Measurements from ENCODE around the gene DYNC2LI1. TPM values are rescaled to one million over a fixed set of nuclear protein-coding genes. Genes with fewer than 3 reads are reported as not detected.

Gene DYNC2LI1
- total RNA-seq, 4 donors from 2014 or later: 13.6 to 20.4 (median 17.7) TPM

DNA sequence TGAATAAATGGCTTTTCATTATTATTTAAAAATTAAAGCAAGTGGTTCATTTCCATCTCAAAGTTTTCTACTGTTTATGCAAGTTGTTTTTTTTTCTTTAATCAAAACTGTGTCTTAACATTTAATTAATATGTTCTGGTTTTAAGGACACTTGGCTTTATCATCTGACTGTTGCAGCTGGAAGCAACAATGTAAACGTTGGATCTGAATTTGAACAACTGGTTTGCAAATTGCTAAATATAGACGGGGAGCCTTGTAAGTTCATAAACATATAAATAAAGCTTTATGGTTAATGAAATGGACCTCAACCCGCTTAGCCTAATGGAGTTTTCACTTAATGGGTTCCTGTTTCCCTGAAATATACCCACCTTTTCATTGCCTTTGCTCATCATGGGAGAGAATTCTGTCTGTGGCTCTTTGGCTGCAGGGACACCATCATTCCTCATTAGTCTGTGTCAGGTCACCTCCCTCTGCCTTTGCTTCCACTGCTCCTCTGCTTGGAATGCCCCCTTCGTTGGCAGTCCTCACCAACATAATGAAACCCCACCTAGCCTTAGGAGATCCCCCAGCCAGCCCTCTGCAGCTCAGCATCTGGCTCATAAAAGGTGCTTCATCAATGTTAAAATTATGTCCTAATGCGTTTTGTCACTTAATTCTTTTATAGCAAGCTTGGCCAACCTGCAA, 44.2 kb upstream of the DYNC2LI1 start:
- 61 to 70% methylated on average over 5 of the region's 5 CpGs for WGBS, 2 donors
- no peak for TF ChIP-seq POLR2A (IDR thresholded peaks at IDR 0.05)
- TF ChIP-seq, protein P1, sequence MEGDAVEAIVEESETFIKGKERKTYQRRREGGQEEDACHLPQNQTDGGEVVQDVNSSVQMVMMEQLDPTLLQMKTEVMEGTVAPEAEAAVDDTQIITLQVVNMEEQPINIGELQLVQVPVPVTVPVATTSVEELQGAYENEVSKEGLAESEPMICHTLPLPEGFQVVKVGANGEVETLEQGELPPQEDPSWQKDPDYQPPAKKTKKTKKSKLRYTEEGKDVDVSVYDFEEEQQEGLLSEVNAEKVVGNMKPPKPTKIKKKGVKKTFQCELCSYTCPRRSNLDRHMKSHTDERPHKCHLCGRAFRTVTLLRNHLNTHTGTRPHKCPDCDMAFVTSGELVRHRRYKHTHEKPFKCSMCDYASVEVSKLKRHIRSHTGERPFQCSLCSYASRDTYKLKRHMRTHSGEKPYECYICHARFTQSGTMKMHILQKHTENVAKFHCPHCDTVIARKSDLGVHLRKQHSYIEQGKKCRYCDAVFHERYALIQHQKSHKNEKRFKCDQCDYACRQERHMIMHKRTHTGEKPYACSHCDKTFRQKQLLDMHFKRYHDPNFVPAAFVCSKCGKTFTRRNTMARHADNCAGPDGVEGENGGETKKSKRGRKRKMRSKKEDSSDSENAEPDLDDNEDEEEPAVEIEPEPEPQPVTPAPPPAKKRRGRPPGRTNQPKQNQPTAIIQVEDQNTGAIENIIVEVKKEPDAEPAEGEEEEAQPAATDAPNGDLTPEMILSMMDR (IDR thresholded peaks at IDR 0.05): no peak
- no peak for DNase-seq (ENCODE audit: low spot score in 2 of 2)
- intact Hi-C loops (cut with DNase I; ENCODE audit: low total_unique reads): no loop called here
- H3K4me3 ChIP-seq (ENCODE audit: low read depth, poor library complexity, severe bottlenecking): no peak overlapping the region

DNA sequence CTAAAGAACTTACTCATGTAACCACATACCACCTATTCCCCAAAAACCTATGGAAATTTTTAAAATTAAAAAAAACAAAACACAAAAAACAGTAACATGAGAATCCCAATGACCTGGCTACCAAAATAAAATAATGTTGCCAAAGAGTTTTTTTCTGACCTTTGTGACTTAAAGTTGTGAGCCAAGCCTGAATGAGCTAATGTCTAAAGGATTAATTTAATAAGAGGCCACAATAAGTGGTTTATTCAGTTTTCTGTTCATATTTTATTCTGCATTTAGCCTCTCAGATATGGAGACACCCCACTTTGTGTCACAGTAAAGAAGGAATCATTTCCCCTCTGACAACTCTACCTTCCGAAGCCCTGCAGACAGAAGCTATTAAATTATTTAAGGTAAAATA, 42.6 kb upstream of the DYNC2LI1 start:
- H3K4me3 ChIP-seq (ENCODE audit: low read depth, poor library complexity, severe bottlenecking): no peak overlapping the region
- no peak for DNase-seq (ENCODE audit: low spot score in 2 of 2)
- WGBS, 2 donors: 93 to 98% methylated on average over 1 of the region's 1 CpG
- intact Hi-C loops (cut with DNase I; ENCODE audit: low total_unique reads): no loop called here
- no peak for TF ChIP-seq POLR2A (IDR thresholded peaks at IDR 0.05)
- TF ChIP-seq, protein P1 (IDR thresholded peaks at IDR 0.05): no peak

DNA sequence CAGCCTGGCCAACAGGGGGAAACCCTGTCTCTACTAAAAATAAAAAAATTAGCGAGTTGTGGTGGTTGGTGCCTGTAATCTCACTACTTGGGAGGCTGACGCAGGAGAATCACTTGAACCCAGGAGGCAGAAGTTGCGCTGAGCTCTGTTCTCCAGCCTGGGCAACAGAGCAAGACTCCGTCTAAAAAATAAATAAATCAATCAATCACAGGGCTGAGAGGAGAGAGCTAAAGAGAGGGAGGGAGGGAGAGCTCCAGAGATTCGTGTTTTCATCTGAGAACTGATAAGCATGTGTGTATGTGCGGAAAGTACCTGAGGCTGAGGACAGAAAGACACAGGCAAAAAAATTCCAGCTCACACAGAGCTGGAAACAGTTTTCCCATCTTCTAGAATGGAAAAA, 37.2 kb upstream of the DYNC2LI1 start:
- 87 to 91% methylated on average over 6 of the region's 6 CpGs for WGBS, 2 donors
- H3K4me3 ChIP-seq (ENCODE audit: low read depth, poor library complexity, severe bottlenecking): no peak overlapping the region
- DNase-seq (ENCODE audit: low spot score in 2 of 2): no peak
- TF ChIP-seq, protein P1 (IDR thresholded peaks at IDR 0.05): no peak
- TF ChIP-seq POLR2A (IDR thresholded peaks at IDR 0.05): no peak
- intact Hi-C loops (cut with DNase I; ENCODE audit: low total_unique reads): no loop called here

DNA sequence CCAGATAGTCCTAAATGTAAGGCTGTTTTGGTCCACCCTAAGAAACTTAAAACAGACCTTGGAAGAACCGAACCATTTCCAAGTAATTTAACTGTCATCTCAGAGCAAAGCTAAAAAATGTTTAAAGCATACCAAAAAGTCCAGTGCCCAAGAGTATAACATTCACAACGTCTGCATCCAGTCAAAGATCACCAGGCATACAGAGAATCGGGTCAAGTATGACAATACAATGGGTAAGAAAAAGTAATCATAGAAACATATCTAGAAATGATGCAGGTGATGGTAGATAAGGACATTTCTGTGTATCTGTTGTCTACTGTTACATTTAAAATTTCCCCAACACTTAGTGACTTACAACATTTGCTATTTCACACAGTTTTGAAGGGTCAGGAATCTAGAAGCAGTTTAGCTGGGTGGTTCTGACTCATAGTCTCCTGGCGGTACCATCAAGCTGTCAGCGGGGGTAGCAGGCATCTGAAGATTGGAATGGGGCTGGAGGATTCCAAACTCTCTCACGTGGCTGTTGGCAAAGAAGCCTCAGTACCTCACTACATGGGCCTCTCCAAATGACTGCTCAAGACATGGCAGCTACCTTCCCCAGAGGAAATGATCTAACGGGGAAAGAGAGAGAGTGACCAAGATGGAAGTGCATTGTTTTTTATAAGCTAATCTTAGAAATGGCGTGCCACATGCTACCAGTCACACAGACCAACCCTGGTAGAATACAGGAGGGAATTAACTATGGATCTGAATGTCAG, 36.6 kb upstream of the DYNC2LI1 start:
- H3K4me3 ChIP-seq (ENCODE audit: low read depth, poor library complexity, severe bottlenecking): no peak overlapping the region
- intact Hi-C loops (cut with DNase I; ENCODE audit: low total_unique reads): no loop called here
- WGBS, 2 donors: 68 to 80% methylated on average over 8 of the region's 8 CpGs
- DNase-seq (ENCODE audit: low spot score in 2 of 2): no peak
- TF ChIP-seq POLR2A (IDR thresholded peaks at IDR 0.05): no peak
- TF ChIP-seq, protein P1 (IDR thresholded peaks at IDR 0.05): no peak

DNA sequence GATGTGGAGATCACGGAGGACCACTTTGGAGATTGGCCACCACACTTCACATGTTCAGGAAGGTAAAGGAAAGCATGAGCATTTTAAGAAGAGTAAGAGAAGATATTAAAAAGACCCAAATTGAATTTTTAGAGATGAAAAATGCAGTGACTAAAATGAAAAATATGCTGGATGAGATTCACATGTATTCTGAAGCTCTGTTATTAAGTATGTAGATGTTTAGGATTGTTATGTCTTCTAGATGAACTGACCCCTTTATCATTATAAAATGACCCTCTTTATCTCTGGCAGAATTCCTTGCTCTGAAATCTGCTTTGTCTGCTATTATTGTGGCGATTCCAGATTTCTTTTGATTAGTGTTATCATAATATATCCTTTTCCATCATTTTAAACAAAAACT, 36.0 kb upstream of the DYNC2LI1 start:
- TF ChIP-seq, protein P1 (IDR thresholded peaks at IDR 0.05): no peak
- TF ChIP-seq POLR2A (IDR thresholded peaks at IDR 0.05): no peak
- intact Hi-C loops (cut with DNase I; ENCODE audit: low total_unique reads): no loop called here
- DNase-seq (ENCODE audit: low spot score in 2 of 2): no peak
- WGBS, 2 donors: 66 to 91% methylated on average over 2 of the region's 2 CpGs
- no peak overlapping the region for H3K4me3 ChIP-seq (ENCODE audit: low read depth, poor library complexity, severe bottlenecking)
